Ishikawa (cell line): ENCODE data around the gene ATOH1.

Experiments
- EGR1 ChIP-seq: IDR thresholded peaks from 2 replicates; pipeline ENCODE4 v1.6.1; 2012
- EP300 ChIP-seq: IDR thresholded peaks from 2 replicates; pipeline ENCODE4 v1.6.1; 2012; ENCODE audit warnings: borderline replicate concordance
- FOXM1 ChIP-seq: IDR thresholded peaks from 2 replicates; pipeline ENCODE4 v1.6.1; 2012; ENCODE audit warnings: low read depth, borderline replicate concordance
- NFIC ChIP-seq: IDR thresholded peaks from 2 replicates; pipeline ENCODE4 v1.6.1; 2012
- RAD21 ChIP-seq: IDR thresholded peaks from 2 replicates; pipeline ENCODE4 v1.6.1; 2012; ENCODE audit warnings: low read depth
- REST ChIP-seq: IDR thresholded peaks from 2 replicates; pipeline ENCODE4 v1.6.1; 2012; ENCODE audit warnings: low read depth, mild to moderate bottlenecking
- TAF1 ChIP-seq: IDR thresholded peaks from 2 replicates; pipeline ENCODE4 v1.6.1; 2012; ENCODE audit warnings: low read depth, mild to moderate bottlenecking
- TEAD4 ChIP-seq: IDR thresholded peaks from 2 replicates; pipeline ENCODE4 v1.6.1; 2012
- YY1 ChIP-seq: IDR thresholded peaks from 2 replicates; pipeline ENCODE4 v1.6.1; 2012; ENCODE audit warnings: low read depth
- ZBTB7A ChIP-seq: IDR thresholded peaks from 2 replicates; pipeline ENCODE4 v1.6.1; 2012; ENCODE audit warnings: low read depth

GRCh38 chr4:93788712-93789111 is 39.8 kb upstream of the ATOH1 start:
- peak; percentile 21; the same call in 1 of the 2 replicates for TF ChIP-seq RAD21
- TF ChIP-seq EGR1, result no peak
- TF ChIP-seq ZBTB7A, result no peak
- no peak for TF ChIP-seq REST
- TF ChIP-seq NFIC, result no peak
- no peak for TF ChIP-seq EP300
- TF ChIP-seq TAF1, result no peak
- no peak for TF ChIP-seq FOXM1
- TF ChIP-seq YY1, result no peak
- no peak for TF ChIP-seq TEAD4
